ENCODE results near the gene B3GALT6.

- TF ChIP-seq CTCF (IDR thresholded peaks at IDR 0.05 in 4 of 5, conservative IDR thresholded peaks at IDR 0.05 in 1 of 5) = no peak
- TF ChIP-seq POLR2A (IDR thresholded peaks at IDR 0.05) = no peak
These were observed 27.6 kb upstream of the B3GALT6 start for GRCh38 chr1:1204425-1204920.
